ENCODE data around the gene GRIK4. TPM values are rescaled to one million over a fixed set of nuclear protein-coding genes. Genes with fewer than 3 reads are reported as not detected.

GRIK4 gene
- total and polyA plus RNA-seq, 2 of the 4 experiments (the other 2 are of a cell fraction) = 0.18 to 0.38 TPM

DNA sequence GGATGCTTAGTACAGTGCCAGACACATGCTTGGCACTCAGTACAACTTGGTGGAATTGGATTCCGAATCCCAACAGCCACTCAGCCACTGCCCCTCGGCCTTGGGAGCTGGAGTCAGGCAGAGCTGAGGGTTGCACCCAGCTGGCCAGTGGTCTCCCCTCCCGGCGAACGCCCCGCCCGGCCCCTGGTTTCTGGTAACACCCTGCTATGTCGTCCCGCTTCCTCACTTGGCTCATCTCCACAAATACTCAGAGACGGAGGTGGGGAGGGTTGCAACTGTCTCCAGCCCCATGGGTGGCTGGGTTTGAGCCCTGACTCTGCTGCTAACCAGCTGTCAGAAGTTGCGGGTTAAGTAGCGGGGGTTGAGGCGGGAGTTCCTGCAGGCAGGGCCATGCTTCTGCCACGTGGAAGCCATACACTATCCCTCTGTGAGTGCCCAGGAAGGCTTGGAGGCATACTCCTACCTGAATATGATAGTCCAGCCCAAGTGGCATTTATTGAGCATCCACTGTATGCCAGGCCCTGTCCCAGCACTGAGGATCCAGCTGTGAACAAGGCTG lies 67.1 kb downstream of the GRIK4 start:
- Histone ChIP-seq H3K36me3 (ENCODE audit: control insufficient read depth, insufficient read depth, low read length) (no peaks in the 10 kb centered on the region), H3K4ac (ENCODE audit: low read depth, low read length) (no peak overlapping the region), H3K18ac (ENCODE audit: low read depth, low read length) (no peak overlapping the region), H2BK120ac (ENCODE audit: low read depth, low read length) (no peak overlapping the region), H3K56ac (ENCODE audit: extremely low read depth, insufficient read depth, low read length) (no peak overlapping the region), H3K9ac (ENCODE audit: low read depth, low read length) (no peak overlapping the region), H2AK9ac (replicated peaks; ENCODE audit: low read depth, low read length, poor library complexity) (no peak overlapping the region), H2BK5ac (ENCODE audit: low read depth, low read length, poor library complexity, severe bottlenecking) (no peak overlapping the region), H3K27ac (ENCODE audit: insufficient read depth, low read length) (no peak overlapping the region), H3K4me1 (ENCODE audit: control insufficient read depth, insufficient read depth, low read length) (peaks cover 2% of the 10 kb centered on the region; the same call in 1 of the 2 replicates), H4K91ac (ENCODE audit: insufficient read depth, low read depth, low read length) (no peak overlapping the region), H3K4me3 (ENCODE audit: insufficient read depth, low read depth, low read length) (no peak overlapping the region), H2AFZ (replicated peaks; ENCODE audit: low read length, poor library complexity) (no peak overlapping the region), H3K14ac (replicated peaks; ENCODE audit: low read depth, low read length) (no peak overlapping the region), H2BK15ac (ENCODE audit: low read depth, low read length) (no peak overlapping the region), H3K9me1 (ENCODE audit: insufficient read depth, low read length) (no peaks in the 10 kb centered on the region), H2AK5ac (ENCODE audit: low read depth, low read length) (no peak overlapping the region), H4K20me1 (ENCODE audit: insufficient read depth, low read length) (no peaks in the 10 kb centered on the region), H3K27me3 (ENCODE audit: control insufficient read depth, insufficient read depth, low read length) (peaks cover 33% of the 10 kb centered on the region), H3K79me1 (ENCODE audit: low read depth in 1 of 2, low read length in 2 of 2) (no peaks in the 10 kb centered on the region), H3K23ac (ENCODE audit: low read depth, low read length) (no peak overlapping the region), H3K4me2 (ENCODE audit: low read depth, low read length) (no peak overlapping the region), H4K8ac (ENCODE audit: low read depth in 2 of 2, low read length in 2 of 2) (no peak overlapping the region), H4K5ac (ENCODE audit: low read depth, low read length) (no peak overlapping the region), H3K9me3 (ENCODE audit: control insufficient read depth, insufficient read depth, low read length) (no peaks in the 10 kb centered on the region; the same call in 1 of the 2 replicates), H2BK20ac (ENCODE audit: low read depth, low read length) (no peak overlapping the region)
- TF ChIP-seq CEBPB (IDR thresholded peaks at IDR 0.05; ENCODE audit: low read depth, low read length) = no peak
- TF ChIP-seq NFE2L2 (IDR thresholded peaks at IDR 0.05; ENCODE audit: low read depth, low read length) = no peak
- no peak for TF ChIP-seq POLR2A (IDR thresholded peaks at IDR 0.05; ENCODE audit: low read depth, low read length)
- TF ChIP-seq, protein P1, sequence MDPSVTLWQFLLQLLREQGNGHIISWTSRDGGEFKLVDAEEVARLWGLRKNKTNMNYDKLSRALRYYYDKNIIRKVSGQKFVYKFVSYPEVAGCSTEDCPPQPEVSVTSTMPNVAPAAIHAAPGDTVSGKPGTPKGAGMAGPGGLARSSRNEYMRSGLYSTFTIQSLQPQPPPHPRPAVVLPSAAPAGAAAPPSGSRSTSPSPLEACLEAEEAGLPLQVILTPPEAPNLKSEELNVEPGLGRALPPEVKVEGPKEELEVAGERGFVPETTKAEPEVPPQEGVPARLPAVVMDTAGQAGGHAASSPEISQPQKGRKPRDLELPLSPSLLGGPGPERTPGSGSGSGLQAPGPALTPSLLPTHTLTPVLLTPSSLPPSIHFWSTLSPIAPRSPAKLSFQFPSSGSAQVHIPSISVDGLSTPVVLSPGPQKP (IDR thresholded peaks at IDR 0.05; ENCODE audit: borderline replicate concordance, low read depth, low read length) = no peak
- TF ChIP-seq, protein P2, sequence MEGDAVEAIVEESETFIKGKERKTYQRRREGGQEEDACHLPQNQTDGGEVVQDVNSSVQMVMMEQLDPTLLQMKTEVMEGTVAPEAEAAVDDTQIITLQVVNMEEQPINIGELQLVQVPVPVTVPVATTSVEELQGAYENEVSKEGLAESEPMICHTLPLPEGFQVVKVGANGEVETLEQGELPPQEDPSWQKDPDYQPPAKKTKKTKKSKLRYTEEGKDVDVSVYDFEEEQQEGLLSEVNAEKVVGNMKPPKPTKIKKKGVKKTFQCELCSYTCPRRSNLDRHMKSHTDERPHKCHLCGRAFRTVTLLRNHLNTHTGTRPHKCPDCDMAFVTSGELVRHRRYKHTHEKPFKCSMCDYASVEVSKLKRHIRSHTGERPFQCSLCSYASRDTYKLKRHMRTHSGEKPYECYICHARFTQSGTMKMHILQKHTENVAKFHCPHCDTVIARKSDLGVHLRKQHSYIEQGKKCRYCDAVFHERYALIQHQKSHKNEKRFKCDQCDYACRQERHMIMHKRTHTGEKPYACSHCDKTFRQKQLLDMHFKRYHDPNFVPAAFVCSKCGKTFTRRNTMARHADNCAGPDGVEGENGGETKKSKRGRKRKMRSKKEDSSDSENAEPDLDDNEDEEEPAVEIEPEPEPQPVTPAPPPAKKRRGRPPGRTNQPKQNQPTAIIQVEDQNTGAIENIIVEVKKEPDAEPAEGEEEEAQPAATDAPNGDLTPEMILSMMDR (conservative IDR thresholded peaks at IDR 0.05; ENCODE audit: low read depth, low read length) = no peak
- TF ChIP-seq RAD21 (IDR thresholded peaks at IDR 0.05; ENCODE audit: low read length) = no peak
- no peak for TF ChIP-seq MAZ (IDR thresholded peaks at IDR 0.05; ENCODE audit: borderline replicate concordance, low read depth, low read length)
- no peak for TF ChIP-seq SMC3 (IDR thresholded peaks at IDR 0.05; ENCODE audit: low read depth, low read length)
- TF ChIP-seq, protein P3, sequence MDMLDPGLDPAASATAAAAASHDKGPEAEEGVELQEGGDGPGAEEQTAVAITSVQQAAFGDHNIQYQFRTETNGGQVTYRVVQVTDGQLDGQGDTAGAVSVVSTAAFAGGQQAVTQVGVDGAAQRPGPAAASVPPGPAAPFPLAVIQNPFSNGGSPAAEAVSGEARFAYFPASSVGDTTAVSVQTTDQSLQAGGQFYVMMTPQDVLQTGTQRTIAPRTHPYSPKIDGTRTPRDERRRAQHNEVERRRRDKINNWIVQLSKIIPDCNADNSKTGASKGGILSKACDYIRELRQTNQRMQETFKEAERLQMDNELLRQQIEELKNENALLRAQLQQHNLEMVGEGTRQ (IDR thresholded peaks at IDR 0.05; ENCODE audit: low read depth, low read length) = no peak
- no peak for TF ChIP-seq FOS (IDR thresholded peaks at IDR 0.05; ENCODE audit: low read depth, low read length)
- no peak for DNase-seq
- dilution Hi-C loops (cut with HindIII; ENCODE audit: low sequenced_read_pairs, unreplicated experiment) (no loop called here), in situ Hi-C loops (cut with MboI; ENCODE audit: low sequenced_read_pairs) (no loop called here), intact Hi-C loops (cut with micrococcal nuclease) (no loop called here)
- ChIA-PET POLR2A (ENCODE audit: unreplicated experiment) (no interaction called here), CTCF (no interaction called here)
- 65% methylated on average over 4 of the region's 14 CpGs; no CpG with 5 or more reads in 1 of the 2 experiments for WGBS, 2 experiments (ENCODE audit: extremely low coverage in 2 of 2, insufficient read length in 1 of 2)
- BruUV-seq (replicated peaks) = no TSS peak
- ATAC-seq (ENCODE audit: low read depth) = no peak
